WERI-Rb-1 (cell line): ENCODE results near the gene FNDC8.
A peak's percentile ranks its signal among the peaks of the same experiment; 100 is the strongest.

Experiments used
- DNase-seq: peaks from one replicate; pipeline ENCODE4 v3.0.0-alpha.2; 2020
- H3K27ac ChIP-seq: fragments of 250-450 bp; sonication (Bioruptor Pico); 2 replicates; pipeline ENCODE4 v1.5.1; 2020; ENCODE audit warnings: mild to moderate bottlenecking, moderate library complexity
- H3K27me3 ChIP-seq: fragments of 250-450 bp; sonication (Bioruptor Pico); 2 replicates; pipeline ENCODE4 v1.5.1; 2021; ENCODE audit warnings: mild to moderate bottlenecking, low read depth, moderate library complexity; ENCODE audit not compliant: insufficient read depth, severe bottlenecking
- H3K36me3 ChIP-seq: fragments of 250-450 bp; sonication (Bioruptor Pico); 2 replicates; pipeline ENCODE4 v1.5.1; 2020; ENCODE audit warnings: mild to moderate bottlenecking, moderate library complexity
- H3K4me3 ChIP-seq: 2 replicates; pipeline ENCODE4 v1.5.1; 2011; ENCODE audit warnings: low read depth, mild to moderate bottlenecking, control low read depth, low read length
- H3K9me3 ChIP-seq: fragments of 250-450 bp; sonication (Bioruptor Pico); 2 replicates; pipeline ENCODE4 v1.5.1; 2021; ENCODE audit warnings: mild to moderate bottlenecking, moderate library complexity; ENCODE audit not compliant: severe bottlenecking
- TF ChIP-seq, protein P1 (sequence below): IDR thresholded peaks from 2 replicates; pipeline ENCODE4 v1.5.1; 2011; ENCODE audit warnings: low read depth, mild to moderate bottlenecking, control low read depth, inconsistent platforms, low read length

Gene FNDC8

GRCh38 chr17:35086164-35086563 is 35.3 kb upstream of the FNDC8 start:
- TF ChIP-seq, protein P1, sequence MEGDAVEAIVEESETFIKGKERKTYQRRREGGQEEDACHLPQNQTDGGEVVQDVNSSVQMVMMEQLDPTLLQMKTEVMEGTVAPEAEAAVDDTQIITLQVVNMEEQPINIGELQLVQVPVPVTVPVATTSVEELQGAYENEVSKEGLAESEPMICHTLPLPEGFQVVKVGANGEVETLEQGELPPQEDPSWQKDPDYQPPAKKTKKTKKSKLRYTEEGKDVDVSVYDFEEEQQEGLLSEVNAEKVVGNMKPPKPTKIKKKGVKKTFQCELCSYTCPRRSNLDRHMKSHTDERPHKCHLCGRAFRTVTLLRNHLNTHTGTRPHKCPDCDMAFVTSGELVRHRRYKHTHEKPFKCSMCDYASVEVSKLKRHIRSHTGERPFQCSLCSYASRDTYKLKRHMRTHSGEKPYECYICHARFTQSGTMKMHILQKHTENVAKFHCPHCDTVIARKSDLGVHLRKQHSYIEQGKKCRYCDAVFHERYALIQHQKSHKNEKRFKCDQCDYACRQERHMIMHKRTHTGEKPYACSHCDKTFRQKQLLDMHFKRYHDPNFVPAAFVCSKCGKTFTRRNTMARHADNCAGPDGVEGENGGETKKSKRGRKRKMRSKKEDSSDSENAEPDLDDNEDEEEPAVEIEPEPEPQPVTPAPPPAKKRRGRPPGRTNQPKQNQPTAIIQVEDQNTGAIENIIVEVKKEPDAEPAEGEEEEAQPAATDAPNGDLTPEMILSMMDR, result no peak
- H3K4me3 ChIP-seq, result no peak overlapping the region
- no peak for DNase-seq
- H3K27me3 ChIP-seq, result no peaks in the 10 kb centered on the region
- no peaks in the 10 kb centered on the region for H3K9me3 ChIP-seq
- H3K27ac ChIP-seq, result no peak overlapping the region
- H3K36me3 ChIP-seq, result no peaks in the 10 kb centered on the region

GRCh38 chr17:35086931-35087573 is 34.4 kb upstream of the FNDC8 start:
- Histone ChIP-seq H3K36me3 (no peaks in the 10 kb centered on the region), H3K27me3 (no peaks in the 10 kb centered on the region), H3K9me3 (no peaks in the 10 kb centered on the region), H3K27ac (no peak overlapping the region), H3K4me3 (no peak overlapping the region)
- no peak for DNase-seq
- TF ChIP-seq, protein P1, result no peak

- TF ChIP-seq, protein P1, result no peak
- H3K4me3 ChIP-seq, result peak overlapping the region; percentile 88
- H3K9me3 ChIP-seq, result no peaks in the 10 kb centered on the region
- H3K27me3 ChIP-seq, result no peaks in the 10 kb centered on the region
- H3K36me3 ChIP-seq, result no peaks in the 10 kb centered on the region
- no peak overlapping the region for H3K27ac ChIP-seq
- no peak for DNase-seq
Measured at GRCh38 chr17:35087731-35088355, 33.6 kb upstream of the FNDC8 start.

DNA sequence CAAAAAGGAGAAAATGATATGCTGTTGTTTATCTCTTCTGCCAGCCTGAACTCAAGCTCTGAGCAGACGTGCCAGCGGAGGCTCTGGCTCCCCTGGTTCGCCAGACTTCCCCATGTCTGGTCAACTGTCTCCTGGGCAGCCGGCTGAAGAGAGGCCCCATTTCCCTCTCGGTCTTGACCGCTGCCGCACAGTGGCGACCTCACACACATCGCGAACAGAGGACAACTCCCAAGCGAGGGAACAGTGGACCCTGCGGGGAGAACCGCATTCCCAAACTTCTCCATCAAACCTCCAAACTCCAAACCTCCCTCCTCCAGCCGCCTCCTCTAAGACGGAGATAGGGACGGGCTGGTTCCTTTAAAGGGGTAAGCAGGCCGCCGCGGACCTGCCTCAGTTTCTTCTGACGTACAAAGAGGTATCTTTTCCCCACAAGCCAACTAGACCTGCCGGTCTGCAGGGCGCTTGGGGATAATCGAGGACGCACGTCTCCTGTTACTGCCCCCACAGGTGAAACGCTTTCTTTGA is 33.0 kb upstream of the FNDC8 start:
- peak; percentile 48 for DNase-seq
- Histone ChIP-seq H3K27ac (peak overlapping the region; percentile 63), H3K9me3 (no peaks in the 10 kb centered on the region), H3K36me3 (no peaks in the 10 kb centered on the region), H3K4me3 (peak overlapping the region; percentile 88), H3K27me3 (no peaks in the 10 kb centered on the region)
- TF ChIP-seq, protein P1, result peak; percentile 21; the same call in 1 of the 2 replicates

DNA sequence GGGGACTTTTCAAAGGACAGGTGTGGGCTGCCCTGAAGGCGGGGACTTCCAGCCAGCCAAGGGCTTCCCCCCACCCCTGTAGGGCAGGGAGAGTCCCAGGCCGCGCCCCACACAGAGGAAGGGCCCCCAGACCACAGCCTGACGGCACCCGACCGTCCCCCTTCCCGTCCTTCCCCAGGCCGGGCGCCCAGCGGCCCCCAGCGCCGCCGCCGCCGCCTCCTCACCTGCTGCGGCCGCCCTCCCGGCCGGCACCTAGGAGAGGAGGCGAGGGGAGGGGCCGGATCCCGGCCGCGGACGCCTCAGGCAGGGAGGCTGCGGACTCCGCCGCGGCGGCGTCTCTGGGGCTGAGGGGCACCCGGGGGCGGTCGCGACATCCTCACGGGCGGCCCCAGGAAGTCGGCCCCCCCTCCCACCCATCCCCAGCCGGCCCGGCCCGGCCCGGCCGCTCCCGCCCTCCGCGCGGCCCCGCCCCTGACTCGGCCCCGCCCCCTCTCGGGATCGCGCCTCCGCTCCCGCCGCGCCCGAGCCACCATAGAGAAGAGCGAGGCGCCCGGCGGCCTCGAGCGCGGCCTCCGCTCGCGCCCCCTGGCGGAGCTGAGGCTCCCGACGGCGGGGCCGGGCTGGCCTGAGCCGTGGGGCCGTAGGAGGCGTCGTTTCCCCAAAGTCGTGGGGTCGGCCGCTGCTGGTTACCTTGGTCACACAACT is 32.4 kb upstream of the FNDC8 start:
- Histone ChIP-seq H3K4me3 (peak overlapping the region; percentile 88), H3K36me3 (no peaks in the 10 kb centered on the region), H3K27me3 (no peaks in the 10 kb centered on the region), H3K9me3 (no peaks in the 10 kb centered on the region), H3K27ac (peak overlapping the region; percentile 63)
- peak; percentile 76 for DNase-seq
- TF ChIP-seq, protein P1, result peak; percentile 81
